ENCODE results near the gene SLC25A13.
A peak's percentile ranks its signal among the peaks of the same experiment; 100 is the strongest.
"Not testable (repeated sequence)": the region's sequence is repeated elsewhere in the genome, so short reads cannot be mapped to it uniquely, and the experiment has no call there.

The SLC25A13 gene

GRCh38 chr7:96299496-96299895 lies 22.4 kb downstream of the SLC25A13 start:
- DNase-seq (ENCODE audit: low read depth), result no peak

- DNase-seq (ENCODE audit: low read depth), result no peak
Measured at GRCh38 chr7:96297876-96298275, 24.0 kb downstream of the SLC25A13 start.

- not testable (repeated sequence) for DNase-seq (ENCODE audit: low read depth)
Measured at GRCh38 chr7:96297446-96297845, 24.5 kb downstream of the SLC25A13 start.

GRCh38 chr7:96293911-96294310 lies 28.0 kb downstream of the SLC25A13 start:
- DNase-seq (ENCODE audit: low read depth), result not testable (repeated sequence)

- no peak for DNase-seq (ENCODE audit: low read depth)
Measured at GRCh38 chr7:96287559-96287958, 34.3 kb downstream of the SLC25A13 start.

- DNase-seq (ENCODE audit: low read depth), result no peak
Measured at GRCh38 chr7:96287132-96287531, 34.8 kb downstream of the SLC25A13 start.

- DNase-seq (ENCODE audit: low read depth), result no peak
Measured at GRCh38 chr7:96285579-96285978, 36.3 kb downstream of the SLC25A13 start.

- no peak for DNase-seq (ENCODE audit: low read depth)
Measured at GRCh38 chr7:96284835-96285234, 37.1 kb downstream of the SLC25A13 start.

- no peak for DNase-seq (ENCODE audit: low read depth)
Measured at GRCh38 chr7:96284240-96284639, 37.7 kb downstream of the SLC25A13 start.

- DNase-seq (ENCODE audit: low read depth), result no peak
Measured at GRCh38 chr7:96282835-96283234, 39.1 kb downstream of the SLC25A13 start.

GRCh38 chr7:96277921-96278320 lies 44.0 kb downstream of the SLC25A13 start:
- no peak for DNase-seq (ENCODE audit: low read depth)

- no peak for DNase-seq (ENCODE audit: low read depth)
Measured at GRCh38 chr7:96276019-96276418, 45.9 kb downstream of the SLC25A13 start.

- DNase-seq (ENCODE audit: low read depth), result peak; percentile 36
Measured at GRCh38 chr7:96273716-96274115, 48.2 kb downstream of the SLC25A13 start.

- no peak for DNase-seq (ENCODE audit: low read depth)
Measured at GRCh38 chr7:96269246-96269994, 52.5 kb downstream of the SLC25A13 start.

- DNase-seq (ENCODE audit: low read depth), result no peak
Measured at GRCh38 chr7:96266580-96266979, 55.3 kb downstream of the SLC25A13 start.

GRCh38 chr7:96266015-96266414 lies 55.9 kb downstream of the SLC25A13 start:
- DNase-seq (ENCODE audit: low read depth), result no peak

GRCh38 chr7:96253964-96254363 lies 67.9 kb downstream of the SLC25A13 start:
- no peak for DNase-seq (ENCODE audit: low read depth)

- DNase-seq (ENCODE audit: low read depth), result no peak
Measured at GRCh38 chr7:96253441-96253840, 68.5 kb downstream of the SLC25A13 start.

GRCh38 chr7:96250776-96251361 lies 71.0 kb downstream of the SLC25A13 start:
- no peak for DNase-seq (ENCODE audit: low read depth)

- no peak for DNase-seq (ENCODE audit: low read depth)
Measured at GRCh38 chr7:96248405-96248804, 73.5 kb downstream of the SLC25A13 start.

GRCh38 chr7:96246919-96247318 lies 75.0 kb downstream of the SLC25A13 start:
- DNase-seq (ENCODE audit: low read depth), result no peak

GRCh38 chr7:96244992-96245292 lies 77.0 kb downstream of the SLC25A13 start:
- DNase-seq (ENCODE audit: low read depth), result no peak

GRCh38 chr7:96244244-96244991 lies 77.5 kb downstream of the SLC25A13 start:
- DNase-seq (ENCODE audit: low read depth), result no peak
